MM.1S (cell line): ENCODE measurements around the gene BCHE.

Source experiments
- CTCF ChIP-seq: fragments of 300-600 bp; sonication (generic); IDR thresholded peaks from 2 replicates; pipeline ENCODE4 v1.5.1; 2016; ENCODE audit warnings: antibody characterized with exemption, low read length, mixed read lengths
- EZH2 ChIP-seq: fragments of 300-600 bp; sonication (generic); optimal IDR thresholded peaks from 2 replicates; pipeline ENCODE3; 2017; ENCODE audit warnings: low read depth, mild to moderate bottlenecking, antibody characterized with exemption, low read length, mixed read lengths
- EZH2phosphoT487 ChIP-seq: fragments of 300-600 bp; sonication (generic); IDR thresholded peaks from 2 replicates; pipeline ENCODE4 v1.6.1; 2018; ENCODE audit warnings: antibody characterized with exemption, low read length

GRCh38 chr3:165725296-165725695, 111.9 kb downstream of the BCHE start:
- no peak for TF ChIP-seq CTCF
- TF ChIP-seq EZH2: no peak
- TF ChIP-seq EZH2phosphoT487: no peak
